ENCODE results near the gene USP10. TPM values are rescaled to one million over a fixed set of nuclear protein-coding genes. Genes with fewer than 3 reads are reported as not detected.

USP10 gene
- total RNA-seq, 4 donors from 2014 or later, result 31.7 to 56.1 (median 43.2) TPM

GRCh38 chr16:84661418-84662060 is 38.3 kb upstream of the USP10 start:
- TF ChIP-seq POLR2A (IDR thresholded peaks at IDR 0.05), result no peak
- no peak for TF ChIP-seq EP300 (IDR thresholded peaks at IDR 0.05)
- no peak for TF ChIP-seq CTCF (IDR thresholded peaks at IDR 0.05)
- Histone ChIP-seq H3K36me3 (peaks cover 0 to 98% (median 40%) of the 10 kb centered on the region in 3 donors), H3K27ac (no peak overlapping the region), H3K27me3 (no peaks in the 10 kb centered on the region), H3K9me3 (no peaks in the 10 kb centered on the region), H3K4me3 (no peak overlapping the region), H3K4me1 (peaks cover 0 to 13% (median 6%) of the 10 kb centered on the region in 4 donors)
- DNase-seq (ENCODE audit: low spot score in 2 of 2), result no peak
- 95% methylated on average over 35 to 44 of the region's 51 CpGs for WGBS, 2 donors

- H3K27me3 ChIP-seq, result no peaks in the 10 kb centered on the region
- no peak overlapping the region for H3K27ac ChIP-seq
- TF ChIP-seq EP300 (IDR thresholded peaks at IDR 0.05), result no peak
- no peak for TF ChIP-seq CTCF (IDR thresholded peaks at IDR 0.05)
- no peak for TF ChIP-seq POLR2A (IDR thresholded peaks at IDR 0.05)
- H3K4me3 ChIP-seq, result no peak overlapping the region
- no peak for DNase-seq (ENCODE audit: low spot score in 2 of 2)
- H3K36me3 ChIP-seq, result peaks cover 0 to 92% (median 32%) of the 10 kb centered on the region in 3 donors
- whole genome bisulfite sequencing, 2 donors, result 91% methylated on average over 9 of the region's 9 CpGs
- no peaks in the 10 kb centered on the region for H3K9me3 ChIP-seq
- H3K4me1 ChIP-seq, result peaks cover 0 to 13% (median 6%) of the 10 kb centered on the region in 4 donors
Observed at GRCh38 chr16:84662471-84662870, 37.3 kb upstream of the USP10 start.

- H3K9me3 ChIP-seq, result no peaks in the 10 kb centered on the region
- H3K4me1 ChIP-seq, result peaks cover 0 to 13% (median 6%) of the 10 kb centered on the region in 4 donors
- H3K27me3 ChIP-seq, result no peaks in the 10 kb centered on the region
- no peak for TF ChIP-seq CTCF (IDR thresholded peaks at IDR 0.05)
- TF ChIP-seq EP300 (IDR thresholded peaks at IDR 0.05), result no peak
- TF ChIP-seq POLR2A (IDR thresholded peaks at IDR 0.05), result no peak
- 55 to 57% methylated on average over 9 of the region's 9 CpGs for WGBS, 2 donors
- H3K4me3 ChIP-seq, result no peak overlapping the region
- DNase-seq (ENCODE audit: low spot score in 2 of 2), result no peak
- peaks cover 0 to 91% (median 29%) of the 10 kb centered on the region in 3 donors for H3K36me3 ChIP-seq
- H3K27ac ChIP-seq, result no peak overlapping the region
Observed at GRCh38 chr16:84663433-84664101, 36.2 kb upstream of the USP10 start.

GRCh38 chr16:84665359-84665758 is 34.4 kb upstream of the USP10 start:
- no peak for TF ChIP-seq POLR2A (IDR thresholded peaks at IDR 0.05)
- no peak for TF ChIP-seq EP300 (IDR thresholded peaks at IDR 0.05)
- TF ChIP-seq CTCF (IDR thresholded peaks at IDR 0.05), result no peak
- H3K4me1 ChIP-seq, result peaks cover 0 to 13% (median 6%) of the 10 kb centered on the region in 4 donors
- DNase-seq (ENCODE audit: low spot score in 2 of 2), result no peak
- peaks cover 0 to 78% (median 18%) of the 10 kb centered on the region in 3 donors for H3K36me3 ChIP-seq
- no peak overlapping the region for H3K27ac ChIP-seq
- no peak overlapping the region for H3K4me3 ChIP-seq
- H3K27me3 ChIP-seq, result no peaks in the 10 kb centered on the region
- 80 to 81% methylated on average over 2 of the region's 2 CpGs for WGBS, 2 donors
- no peaks in the 10 kb centered on the region for H3K9me3 ChIP-seq

- Histone ChIP-seq H3K36me3 (peaks cover 0 to 73% (median 18%) of the 10 kb centered on the region in 3 donors), H3K9me3 (no peaks in the 10 kb centered on the region), H3K4me1 (peaks cover 0 to 13% (median 6%) of the 10 kb centered on the region in 4 donors), H3K4me3 (no peak overlapping the region), H3K27ac (no peak overlapping the region), H3K27me3 (no peaks in the 10 kb centered on the region)
- TF ChIP-seq EP300 (IDR thresholded peaks at IDR 0.05), result no peak
- TF ChIP-seq CTCF (IDR thresholded peaks at IDR 0.05), result no peak
- no peak for TF ChIP-seq POLR2A (IDR thresholded peaks at IDR 0.05)
- WGBS, 2 donors, result 81 to 97% methylated on average over 7 of the region's 7 CpGs
- no peak for DNase-seq (ENCODE audit: low spot score in 2 of 2)
Observed at GRCh38 chr16:84665843-84666242, 34.0 kb upstream of the USP10 start.

All from tibial nerve (tissue), 4 donors.